NB4 (cell line): Measurements from ENCODE around the gene CDYL.
A peak's percentile ranks its signal among the peaks of the same experiment; 100 is the strongest.
"Not testable (repeated sequence)": the region's sequence is repeated elsewhere in the genome, so short reads cannot be mapped to it uniquely, and the experiment has no call there.

Source experiments
- DNase-seq: peaks from one replicate; pipeline ENCODE4 v3.0.0; 2010; ENCODE audit warnings: low read depth
- H3K4me3 ChIP-seq: one replicate; pipeline ENCODE4 v1.5.1; 2011; ENCODE audit warnings: mild to moderate bottlenecking, low read depth, low read length, moderate library complexity
- CTCF ChIP-seq: IDR thresholded peaks from one replicate; pipeline ENCODE4 v1.5.1; 2012; ENCODE audit warnings: low read depth, low read length
- MAX ChIP-seq: IDR thresholded peaks from 2 replicates; pipeline ENCODE4 v1.6.1; 2011; ENCODE audit warnings: low read depth, low read length
- MYC ChIP-seq: IDR thresholded peaks from 2 replicates; pipeline ENCODE4 v1.6.1; 2011; ENCODE audit warnings: low read depth, low read length
- POLR2A ChIP-seq: IDR thresholded peaks from 2 replicates; pipeline ENCODE4 v1.6.1; 2011; ENCODE audit warnings: mild to moderate bottlenecking; ENCODE audit not compliant: insufficient read length; ENCODE audit errors: extremely low read depth

CDYL gene

GRCh38 chr6:4987432-4987831 is 211.2 kb downstream of the CDYL start:
- TF ChIP-seq MAX (no peak), MYC (no peak)
- no peak for DNase-seq
- no peak overlapping the region for H3K4me3 ChIP-seq

DNA sequence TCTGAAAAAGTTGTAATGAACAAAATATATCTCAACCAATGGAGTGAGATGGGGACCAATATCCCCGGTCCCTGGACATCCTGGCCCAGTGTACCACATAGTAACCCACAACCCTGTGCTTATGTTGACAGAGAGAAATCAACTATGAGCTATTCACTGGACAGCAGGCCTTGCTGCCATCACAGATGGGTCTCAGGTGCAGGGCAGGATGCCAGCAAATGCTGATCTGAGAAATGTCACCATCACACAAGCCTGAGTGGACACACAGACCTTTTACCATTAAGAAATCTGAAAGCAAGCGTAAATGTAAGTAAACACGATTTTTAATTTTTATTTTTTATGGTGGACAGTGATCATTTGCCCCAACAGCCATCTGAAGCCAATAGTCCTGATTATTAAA is 218.5 kb downstream of the CDYL start:
- no peak for TF ChIP-seq MYC
- TF ChIP-seq POLR2A = no peak
- TF ChIP-seq CTCF = no peak
- no peak for TF ChIP-seq MAX
- H3K4me3 ChIP-seq = no peak overlapping the region
- no peak for DNase-seq

GRCh38 chr6:4997862-4998261 is 221.7 kb downstream of the CDYL start:
- no peak overlapping the region for H3K4me3 ChIP-seq
- TF ChIP-seq CTCF = no peak
- TF ChIP-seq POLR2A = no peak
- no peak for TF ChIP-seq MYC
- no peak for TF ChIP-seq MAX
- no peak for DNase-seq

- no peak for DNase-seq
- TF ChIP-seq CTCF (no peak), POLR2A (no peak), MAX (no peak), MYC (no peak)
- H3K4me3 ChIP-seq = no peak overlapping the region
These were observed 223.4 kb downstream of the CDYL start for GRCh38 chr6:4999586-4999985.

GRCh38 chr6:5003604-5004372 is 227.6 kb downstream of the CDYL start, which contains the start of gene RPP40:
Gene RPP40 (minus strand): TSS chr6:5004037. CDS start chr6:5004002, 35 bp downstream.
- DNase-seq = peak; percentile 98
- TF ChIP-seq MAX = peak; percentile 63
- TF ChIP-seq MYC = peak; percentile 83; the same call in 1 of the 2 replicates
- peak; percentile 78 for TF ChIP-seq CTCF
- peak; percentile 78 for TF ChIP-seq POLR2A
- H3K4me3 ChIP-seq = peak within 1 kb of the TSS; percentile 76

- DNase-seq = no peak
- TF ChIP-seq MAX = no peak; the same call in 1 of the 2 replicates
- TF ChIP-seq MYC = no peak
- TF ChIP-seq CTCF = no peak
- no peak for TF ChIP-seq POLR2A
- H3K4me3 ChIP-seq = peak overlapping the region; percentile 76
These were observed 228.3 kb downstream of the CDYL start for GRCh38 chr6:5004373-5005037.

- peak overlapping the region; percentile 76 for H3K4me3 ChIP-seq
These were observed 228.8 kb downstream of the CDYL start for GRCh38 chr6:5005038-5005433.

More at GRCh38 chr6:5005038-5005433, 228.8 kb downstream of the CDYL start:
- DNase-seq = not testable (repeated sequence)
